ENCODE results near the gene ASCC2.

- TF ChIP-seq CTCF (IDR thresholded peaks at IDR 0.05) = no peak
- no peak for TF ChIP-seq POLR2A (IDR thresholded peaks at IDR 0.05)
Observed at GRCh38 chr22:29787371-29787980, 50.6 kb downstream of the ASCC2 start.
